Measurements from ENCODE around the gene RPUSD1. TPM values are rescaled to one million over a fixed set of nuclear protein-coding genes. Genes with fewer than 3 reads are reported as not detected.

Gene RPUSD1
- total RNA-seq, 1 donor from 2014 or later, result 28.5 TPM

DNA sequence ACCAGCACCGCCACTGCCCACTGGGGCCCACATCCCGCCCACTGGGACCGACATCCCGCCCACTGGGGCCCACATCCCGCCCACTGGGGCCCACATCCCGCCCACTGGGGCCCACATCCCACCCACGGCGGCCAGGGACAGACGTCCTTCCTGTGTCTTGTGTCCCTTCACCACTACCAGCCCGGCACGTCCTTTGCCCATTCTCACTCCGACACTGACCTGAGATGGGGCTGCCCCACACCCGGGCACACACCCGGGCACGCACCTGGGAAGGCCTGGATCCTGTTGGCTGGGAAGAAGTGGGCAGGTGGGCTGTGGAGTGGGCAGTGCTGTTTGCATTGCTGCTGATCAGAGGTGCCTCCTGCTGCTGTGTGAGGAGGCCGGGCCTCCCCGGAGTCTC lies 40.7 kb upstream of the RPUSD1 start:
- no peak overlapping the region for H3K4me3 Mint-ChIP-seq (ENCODE audit: unreplicated experiment)
- peaks cover 4% of the 10 kb centered on the region for H3K27me3 Mint-ChIP-seq (ENCODE audit: unreplicated experiment)
- H3K36me3 Mint-ChIP-seq (ENCODE audit: unreplicated experiment), result no peaks in the 10 kb centered on the region
- peaks cover 7% of the 10 kb centered on the region for H3K9me3 Mint-ChIP-seq (ENCODE audit: unreplicated experiment)
- DNase-seq, result no peak
- H3K27ac Mint-ChIP-seq (ENCODE audit: unreplicated experiment), result no peak overlapping the region
- TF ChIP-seq, protein P1, sequence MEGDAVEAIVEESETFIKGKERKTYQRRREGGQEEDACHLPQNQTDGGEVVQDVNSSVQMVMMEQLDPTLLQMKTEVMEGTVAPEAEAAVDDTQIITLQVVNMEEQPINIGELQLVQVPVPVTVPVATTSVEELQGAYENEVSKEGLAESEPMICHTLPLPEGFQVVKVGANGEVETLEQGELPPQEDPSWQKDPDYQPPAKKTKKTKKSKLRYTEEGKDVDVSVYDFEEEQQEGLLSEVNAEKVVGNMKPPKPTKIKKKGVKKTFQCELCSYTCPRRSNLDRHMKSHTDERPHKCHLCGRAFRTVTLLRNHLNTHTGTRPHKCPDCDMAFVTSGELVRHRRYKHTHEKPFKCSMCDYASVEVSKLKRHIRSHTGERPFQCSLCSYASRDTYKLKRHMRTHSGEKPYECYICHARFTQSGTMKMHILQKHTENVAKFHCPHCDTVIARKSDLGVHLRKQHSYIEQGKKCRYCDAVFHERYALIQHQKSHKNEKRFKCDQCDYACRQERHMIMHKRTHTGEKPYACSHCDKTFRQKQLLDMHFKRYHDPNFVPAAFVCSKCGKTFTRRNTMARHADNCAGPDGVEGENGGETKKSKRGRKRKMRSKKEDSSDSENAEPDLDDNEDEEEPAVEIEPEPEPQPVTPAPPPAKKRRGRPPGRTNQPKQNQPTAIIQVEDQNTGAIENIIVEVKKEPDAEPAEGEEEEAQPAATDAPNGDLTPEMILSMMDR (IDR thresholded peaks at IDR 0.05; ENCODE audit: partially characterized antibody, unreplicated experiment), result no peak
- peaks cover 4% of the 10 kb centered on the region for H3K4me1 Mint-ChIP-seq (ENCODE audit: low read depth, unreplicated experiment)

DNA sequence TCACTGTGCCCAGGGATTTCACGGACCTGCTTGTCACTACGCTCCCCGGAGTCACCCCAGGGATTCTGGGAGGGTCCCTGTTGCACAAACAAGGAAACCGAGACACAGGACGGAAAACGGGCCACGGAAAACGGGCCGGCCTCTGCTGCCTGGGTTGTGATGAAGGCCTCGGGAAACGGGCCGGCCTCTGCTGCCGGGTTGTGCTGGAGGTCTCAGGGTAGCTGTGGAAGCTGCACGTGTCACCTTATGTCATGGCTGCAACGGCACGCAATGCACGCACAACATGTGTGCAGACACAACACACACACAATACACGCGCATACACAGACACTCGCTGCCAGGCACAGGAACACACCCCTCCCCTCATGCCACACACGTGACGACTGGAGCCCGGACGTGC lies 39.3 kb upstream of the RPUSD1 start:
- Mint-ChIP-seq H3K36me3 (ENCODE audit: unreplicated experiment) (no peaks in the 10 kb centered on the region), H3K4me1 (ENCODE audit: low read depth, unreplicated experiment) (peaks cover 4% of the 10 kb centered on the region), H3K4me3 (ENCODE audit: unreplicated experiment) (no peak overlapping the region), H3K9me3 (ENCODE audit: unreplicated experiment) (peaks cover 11% of the 10 kb centered on the region), H3K27me3 (ENCODE audit: unreplicated experiment) (peaks cover 2% of the 10 kb centered on the region), H3K27ac (ENCODE audit: unreplicated experiment) (no peak overlapping the region)
- DNase-seq, result no peak
- TF ChIP-seq, protein P1 (IDR thresholded peaks at IDR 0.05; ENCODE audit: partially characterized antibody, unreplicated experiment), result no peak

DNA sequence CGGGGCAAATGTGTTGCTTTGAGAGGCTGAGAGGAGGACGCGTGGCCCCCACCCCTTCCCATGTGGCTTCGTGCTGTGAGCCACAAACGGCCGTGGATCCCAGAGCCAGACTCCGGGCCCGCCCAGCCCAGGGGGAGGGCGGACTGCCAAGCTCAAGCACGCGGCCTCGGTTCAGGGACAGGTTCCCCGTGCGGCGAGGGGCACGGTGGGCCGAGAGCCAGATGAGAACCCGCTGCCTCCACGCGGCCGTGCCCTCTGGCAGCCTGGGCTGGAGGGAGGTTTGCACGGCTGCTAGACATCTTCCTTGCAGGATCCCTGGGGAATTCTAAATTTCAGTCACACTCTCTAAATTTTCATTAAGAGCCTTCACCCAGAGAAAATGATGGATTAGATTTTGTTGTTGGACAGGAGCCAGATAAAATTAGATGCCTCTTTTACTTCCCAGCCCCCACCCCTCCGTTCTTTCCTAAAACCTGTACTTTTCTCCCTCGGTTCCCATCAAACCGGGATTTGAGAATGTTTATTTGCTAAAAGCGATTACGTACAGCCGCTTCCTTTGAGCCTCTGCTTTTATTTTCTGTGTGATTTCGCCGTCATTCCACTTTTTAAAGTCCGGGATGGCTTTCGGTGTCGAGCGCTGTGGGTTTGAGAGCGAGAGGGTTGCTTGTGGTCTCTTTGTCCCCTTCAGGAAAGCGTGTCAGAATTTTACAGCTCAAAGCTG lies 37.3 kb upstream of the RPUSD1 start:
- Mint-ChIP-seq H3K9me3 (ENCODE audit: unreplicated experiment) (peaks cover 11% of the 10 kb centered on the region), H3K4me3 (ENCODE audit: unreplicated experiment) (peak overlapping the region; percentile 35), H3K36me3 (ENCODE audit: unreplicated experiment) (no peaks in the 10 kb centered on the region), H3K27ac (ENCODE audit: unreplicated experiment) (peak overlapping the region; percentile 41), H3K27me3 (ENCODE audit: unreplicated experiment) (peaks cover 4% of the 10 kb centered on the region), H3K4me1 (ENCODE audit: low read depth, unreplicated experiment) (peaks cover 4% of the 10 kb centered on the region)
- DNase-seq, result no peak
- TF ChIP-seq, protein P1 (IDR thresholded peaks at IDR 0.05; ENCODE audit: partially characterized antibody, unreplicated experiment), result no peak

GRCh38 chr16:824601-825000 lies 36.4 kb upstream of the RPUSD1 start:
- Mint-ChIP-seq H3K9me3 (ENCODE audit: unreplicated experiment) (peaks cover 11% of the 10 kb centered on the region), H3K36me3 (ENCODE audit: unreplicated experiment) (no peaks in the 10 kb centered on the region), H3K4me1 (ENCODE audit: low read depth, unreplicated experiment) (peaks cover 4% of the 10 kb centered on the region), H3K27me3 (ENCODE audit: unreplicated experiment) (peaks cover 4% of the 10 kb centered on the region), H3K4me3 (ENCODE audit: unreplicated experiment) (no peak overlapping the region), H3K27ac (ENCODE audit: unreplicated experiment) (no peak overlapping the region)
- DNase-seq, result no peak
- TF ChIP-seq, protein P1 (IDR thresholded peaks at IDR 0.05; ENCODE audit: partially characterized antibody, unreplicated experiment), result no peak

GRCh38 chr16:824194-824593 lies 36.0 kb upstream of the RPUSD1 start:
- no peak for DNase-seq
- peaks cover 4% of the 10 kb centered on the region for H3K27me3 Mint-ChIP-seq (ENCODE audit: unreplicated experiment)
- peaks cover 11% of the 10 kb centered on the region for H3K9me3 Mint-ChIP-seq (ENCODE audit: unreplicated experiment)
- H3K27ac Mint-ChIP-seq (ENCODE audit: unreplicated experiment), result no peak overlapping the region
- H3K4me1 Mint-ChIP-seq (ENCODE audit: low read depth, unreplicated experiment), result peaks cover 4% of the 10 kb centered on the region
- no peak overlapping the region for H3K4me3 Mint-ChIP-seq (ENCODE audit: unreplicated experiment)
- no peaks in the 10 kb centered on the region for H3K36me3 Mint-ChIP-seq (ENCODE audit: unreplicated experiment)
- TF ChIP-seq, protein P1 (IDR thresholded peaks at IDR 0.05; ENCODE audit: partially characterized antibody, unreplicated experiment), result no peak

All from glutamatergic neuron (in vitro differentiated cells).